GM18951 (cell line): Measurements from ENCODE around the gene TXN2.

Experiments used
- POLR2A ChIP-seq: IDR thresholded peaks from 4 replicates; pipeline ENCODE4 v1.6.1; 2011; ENCODE audit warnings: mild to moderate bottlenecking; ENCODE audit not compliant: insufficient read length, insufficient read depth; ENCODE audit errors: extremely low read depth
- in situ Hi-C: fragments of 300-500 bp; cut with MboI; formaldehyde crosslinking; loops from one replicate; pipeline ENCODE4 v1.12.0; 2022; ENCODE audit warnings: low sequenced_read_pairs, mixed read lengths, inconsistent platforms; ENCODE audit not compliant: unreplicated experiment

TXN2 gene

GRCh38 chr22:36470994-36471331 is 10.5 kb downstream of the TXN2 start:
- in situ Hi-C loops = no loop called here

GRCh38 chr22:36470162-36470993 is 11.1 kb downstream of the TXN2 start:
- TF ChIP-seq POLR2A = no peak
- in situ Hi-C loops = no loop called here

More at GRCh38 chr22:36470994-36471331, 10.5 kb downstream of the TXN2 start:
- no peak for TF ChIP-seq POLR2A

- no peak for TF ChIP-seq POLR2A
- in situ Hi-C loops = loop anchor here (10.0 kb wide), 1 partner anchor 164 kb away; no protein-coding TSS in a partner anchor
Measured at GRCh38 chr22:36469094-36469710, 12.2 kb downstream of the TXN2 start.

GRCh38 chr22:36467946-36468345 is 13.5 kb downstream of the TXN2 start:
- in situ Hi-C loops = loop anchor here (10.0 kb wide), 1 partner anchor 163 kb away; no protein-coding TSS in a partner anchor
- TF ChIP-seq POLR2A = no peak

GRCh38 chr22:36467042-36467810 is 14.2 kb downstream of the TXN2 start:
- in situ Hi-C loops = loop anchor here (10.0 kb wide), 1 partner anchor 162 kb away; no protein-coding TSS in a partner anchor

GRCh38 chr22:36466258-36466657 is 15.2 kb downstream of the TXN2 start:
- in situ Hi-C loops = loop anchor here (10.0 kb wide), 1 partner anchor 161 kb away; no protein-coding TSS in a partner anchor
- no peak for TF ChIP-seq POLR2A

More at GRCh38 chr22:36467042-36467810, 14.2 kb downstream of the TXN2 start:
- TF ChIP-seq POLR2A = no peak

- no peak for TF ChIP-seq POLR2A
- in situ Hi-C loops = loop anchor here (10.0 kb wide), 1 partner anchor 161 kb away; no protein-coding TSS in a partner anchor
Measured at GRCh38 chr22:36465232-36466021, 16.0 kb downstream of the TXN2 start.

- TF ChIP-seq POLR2A = no peak
- in situ Hi-C loops = loop anchor here (10.0 kb wide), 1 partner anchor 160 kb away; no protein-coding TSS in a partner anchor
Measured at GRCh38 chr22:36464715-36465231, 16.7 kb downstream of the TXN2 start.

GRCh38 chr22:36463783-36464184 is 17.7 kb downstream of the TXN2 start:
- TF ChIP-seq POLR2A = no peak
- in situ Hi-C loops = loop anchor here (10.0 kb wide), 1 partner anchor 159 kb away; no protein-coding TSS in a partner anchor

GRCh38 chr22:36461665-36462649 is 19.5 kb downstream of the TXN2 start:
- TF ChIP-seq POLR2A = no peak
- in situ Hi-C loops = loop anchor here (10.0 kb wide), 1 partner anchor 157 kb away; no protein-coding TSS in a partner anchor

- in situ Hi-C loops = loop anchor here (10.0 kb wide), 1 partner anchor 155 kb away; no protein-coding TSS in a partner anchor
- no peak for TF ChIP-seq POLR2A
Measured at GRCh38 chr22:36460202-36460601, 21.2 kb downstream of the TXN2 start.
